ENCODE data around the gene RTBDN.
"Not testable (repeated sequence)": the region's sequence is repeated elsewhere in the genome, so short reads cannot be mapped to it uniquely, and the experiment has no call there.

Gene RTBDN

DNA sequence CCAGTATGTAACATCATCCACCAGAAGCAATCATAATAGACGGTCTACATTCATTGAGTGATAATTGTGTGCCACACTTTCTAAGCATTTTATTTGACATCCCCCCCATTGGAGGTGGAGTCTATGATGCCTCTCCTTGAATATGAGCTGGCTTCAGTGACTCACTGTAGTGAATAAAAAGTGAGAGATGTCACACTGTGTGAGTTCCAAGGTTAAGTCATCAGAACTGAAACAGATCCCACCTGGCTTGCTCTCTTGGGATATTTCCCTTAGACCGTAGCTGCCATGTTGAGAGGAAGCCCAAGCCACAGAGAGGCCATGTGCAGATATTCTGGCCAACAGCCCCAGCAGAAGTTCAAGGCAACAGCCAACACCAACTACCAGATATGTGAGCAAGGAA is 12.6 kb downstream of the RTBDN start:
- ATAC-seq (ENCODE audit: low read depth): peak; percentile 34; the same call in 1 of the 3 replicates
- no peaks in the 10 kb centered on the region for H3K9me3 ChIP-seq (ENCODE audit: severe bottlenecking)
- H3K4me1 ChIP-seq (ENCODE audit: insufficient read depth, poor library complexity, severe bottlenecking): no peaks in the 10 kb centered on the region
- H3K27ac ChIP-seq (ENCODE audit: poor library complexity, severe bottlenecking): no peak overlapping the region
- DNase-seq (ENCODE audit: low spot score): no peak
- no peaks in the 10 kb centered on the region for H3K36me3 ChIP-seq (ENCODE audit: low read depth)
- H3K27me3 ChIP-seq (ENCODE audit: insufficient read depth, poor library complexity, severe bottlenecking): no peaks in the 10 kb centered on the region
- no peak overlapping the region for H3K4me3 ChIP-seq (ENCODE audit: severe bottlenecking)
- TF ChIP-seq, protein P1, sequence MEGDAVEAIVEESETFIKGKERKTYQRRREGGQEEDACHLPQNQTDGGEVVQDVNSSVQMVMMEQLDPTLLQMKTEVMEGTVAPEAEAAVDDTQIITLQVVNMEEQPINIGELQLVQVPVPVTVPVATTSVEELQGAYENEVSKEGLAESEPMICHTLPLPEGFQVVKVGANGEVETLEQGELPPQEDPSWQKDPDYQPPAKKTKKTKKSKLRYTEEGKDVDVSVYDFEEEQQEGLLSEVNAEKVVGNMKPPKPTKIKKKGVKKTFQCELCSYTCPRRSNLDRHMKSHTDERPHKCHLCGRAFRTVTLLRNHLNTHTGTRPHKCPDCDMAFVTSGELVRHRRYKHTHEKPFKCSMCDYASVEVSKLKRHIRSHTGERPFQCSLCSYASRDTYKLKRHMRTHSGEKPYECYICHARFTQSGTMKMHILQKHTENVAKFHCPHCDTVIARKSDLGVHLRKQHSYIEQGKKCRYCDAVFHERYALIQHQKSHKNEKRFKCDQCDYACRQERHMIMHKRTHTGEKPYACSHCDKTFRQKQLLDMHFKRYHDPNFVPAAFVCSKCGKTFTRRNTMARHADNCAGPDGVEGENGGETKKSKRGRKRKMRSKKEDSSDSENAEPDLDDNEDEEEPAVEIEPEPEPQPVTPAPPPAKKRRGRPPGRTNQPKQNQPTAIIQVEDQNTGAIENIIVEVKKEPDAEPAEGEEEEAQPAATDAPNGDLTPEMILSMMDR (IDR thresholded peaks at IDR 0.05; ENCODE audit: poor library complexity, severe bottlenecking): no peak

DNA sequence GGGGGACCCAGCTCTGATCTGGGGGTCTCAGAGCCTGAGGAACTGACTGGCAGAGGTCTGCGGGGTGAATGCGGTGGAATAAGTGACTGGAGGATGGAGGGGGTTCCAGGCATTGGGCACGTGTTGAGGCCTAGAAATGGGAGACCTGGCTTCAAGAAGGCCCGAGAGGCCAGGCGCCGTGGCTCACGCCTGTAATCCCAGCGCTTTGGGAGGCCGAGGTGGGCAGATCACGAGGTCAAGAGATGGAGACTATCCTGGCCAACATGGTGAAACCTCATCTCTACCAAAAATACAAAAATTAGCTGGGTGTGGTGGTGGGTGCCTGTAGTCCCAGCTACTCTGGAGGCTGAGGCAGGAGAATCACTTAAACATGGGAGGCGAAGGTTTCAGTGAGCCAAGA is 16.6 kb downstream of the RTBDN start:
- not testable (repeated sequence) for H3K9me3 ChIP-seq (ENCODE audit: severe bottlenecking); H3K27ac ChIP-seq (ENCODE audit: poor library complexity, severe bottlenecking); H3K4me3 ChIP-seq (ENCODE audit: severe bottlenecking); H3K27me3 ChIP-seq (ENCODE audit: insufficient read depth, poor library complexity, severe bottlenecking); DNase-seq (ENCODE audit: low spot score); ATAC-seq (ENCODE audit: low read depth); H3K4me1 ChIP-seq (ENCODE audit: insufficient read depth, poor library complexity, severe bottlenecking)
- peaks cover 15% of the 10 kb centered on the region for H3K36me3 ChIP-seq (ENCODE audit: low read depth)

DNA sequence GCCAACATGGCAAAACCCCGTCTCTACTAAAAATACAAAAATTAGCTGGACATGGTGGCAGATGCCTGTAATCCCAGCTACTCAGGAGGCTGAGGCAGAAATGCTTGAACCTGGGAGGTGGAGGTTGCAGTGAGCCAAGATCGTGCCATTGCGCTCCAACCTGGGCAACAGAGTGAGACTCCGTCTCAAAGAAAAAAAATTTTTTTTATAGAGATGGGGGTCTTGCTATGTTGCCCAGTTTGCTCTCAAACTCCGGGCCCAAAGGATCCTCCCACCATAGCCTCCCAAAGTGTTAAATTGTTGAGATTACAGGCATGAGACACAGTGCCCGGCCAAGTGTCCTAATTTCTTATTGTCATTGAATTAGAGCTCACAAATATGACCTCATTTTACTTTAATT is 17.2 kb downstream of the RTBDN start:
- not testable (repeated sequence) for H3K27me3 ChIP-seq (ENCODE audit: insufficient read depth, poor library complexity, severe bottlenecking); H3K27ac ChIP-seq (ENCODE audit: poor library complexity, severe bottlenecking); H3K4me3 ChIP-seq (ENCODE audit: severe bottlenecking); H3K4me1 ChIP-seq (ENCODE audit: insufficient read depth, poor library complexity, severe bottlenecking); DNase-seq (ENCODE audit: low spot score); ATAC-seq (ENCODE audit: low read depth); H3K9me3 ChIP-seq (ENCODE audit: severe bottlenecking)
- peaks cover 20% of the 10 kb centered on the region for H3K36me3 ChIP-seq (ENCODE audit: low read depth)

DNA sequence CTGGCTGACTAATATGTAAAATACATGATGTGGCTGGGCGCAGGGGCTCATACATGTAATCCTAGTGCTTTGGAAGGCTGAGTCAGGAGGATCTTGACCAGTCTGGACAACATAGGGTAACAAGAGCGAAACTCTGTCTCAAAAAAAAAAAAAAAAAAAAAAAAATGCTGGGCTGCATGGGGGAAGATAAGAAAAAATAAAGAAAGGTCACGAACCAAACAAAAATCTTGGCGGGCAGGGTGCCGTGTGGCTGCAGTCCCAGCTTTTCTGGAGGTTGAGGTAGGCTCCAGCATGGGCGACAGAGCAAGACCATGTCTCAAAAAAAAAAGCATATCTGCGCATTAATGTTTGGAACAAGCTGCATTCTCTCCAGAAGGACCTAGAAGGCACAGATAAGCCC is 19.3 kb downstream of the RTBDN start:
- TF ChIP-seq, protein P1 (IDR thresholded peaks at IDR 0.05; ENCODE audit: poor library complexity, severe bottlenecking): no peak

DNA sequence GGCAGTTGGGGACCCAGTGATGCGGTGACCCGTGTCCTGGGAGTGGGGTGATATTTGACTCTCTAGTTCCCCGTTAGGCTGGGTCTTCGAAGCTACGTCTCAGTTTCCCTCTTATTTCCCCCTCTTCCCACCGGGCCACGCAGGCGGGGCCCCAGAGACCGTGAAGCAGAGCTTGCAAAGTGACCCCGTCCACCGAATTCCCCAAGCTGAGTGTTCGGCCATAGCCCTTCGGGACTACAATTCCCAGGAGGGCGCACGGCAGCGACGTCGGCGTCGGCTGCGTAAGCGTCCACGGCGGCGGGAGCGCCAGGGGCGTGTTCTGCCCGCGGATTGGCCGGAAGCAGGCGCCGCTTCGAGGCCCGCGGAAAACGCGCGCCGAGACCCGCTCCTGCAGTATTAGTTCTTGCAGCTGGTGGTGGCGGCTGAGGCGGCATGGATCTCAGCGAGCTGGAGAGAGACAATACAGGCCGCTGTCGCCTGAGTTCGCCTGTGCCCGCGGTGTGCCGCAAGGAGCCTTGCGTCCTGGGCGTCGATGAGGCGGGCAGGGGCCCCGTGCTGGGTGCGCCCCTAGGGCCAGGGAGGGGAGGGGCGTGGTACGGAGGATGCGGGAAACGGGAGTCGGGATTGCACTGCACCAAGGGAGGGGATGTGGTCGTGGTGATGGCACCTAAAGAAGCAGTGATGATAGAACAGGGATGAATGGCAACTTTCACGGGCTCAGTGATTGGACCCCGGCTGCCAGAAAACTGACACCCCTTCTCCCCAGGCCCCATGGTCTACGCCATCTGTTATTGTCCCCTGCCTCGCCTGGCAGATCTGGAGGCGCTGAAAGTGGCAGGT is 27.9 kb downstream of the RTBDN start, which contains the start of gene RNASEH2A:
RNASEH2A (plus strand) TSS at position 343 of the 840 bp plus-strand sequence; CDS start at position 433, 90 bp downstream.
- Histone ChIP-seq H3K27me3 (ENCODE audit: insufficient read depth, poor library complexity, severe bottlenecking) (no peaks in the 10 kb centered on the region), H3K27ac (ENCODE audit: poor library complexity, severe bottlenecking) (peak within 1 kb of the TSS; percentile 43), H3K9me3 (ENCODE audit: severe bottlenecking) (no peaks in the 10 kb centered on the region), H3K36me3 (ENCODE audit: low read depth) (peaks cover 45% of the 10 kb centered on the region), H3K4me3 (ENCODE audit: severe bottlenecking) (peak within 1 kb of the TSS; percentile 66), H3K4me1 (ENCODE audit: insufficient read depth, poor library complexity, severe bottlenecking) (peaks cover 3% of the 10 kb centered on the region)
- TF ChIP-seq, protein P1 (IDR thresholded peaks at IDR 0.05; ENCODE audit: poor library complexity, severe bottlenecking): no peak
- peak; percentile 90 for ATAC-seq (ENCODE audit: low read depth)
- DNase-seq (ENCODE audit: low spot score): peak; percentile 89

More for the DNA sequence above, 19.3 kb downstream of the RTBDN start:
- Histone ChIP-seq H3K9me3 (ENCODE audit: severe bottlenecking) (no peaks in the 10 kb centered on the region), H3K4me1 (ENCODE audit: insufficient read depth, poor library complexity, severe bottlenecking) (no peaks in the 10 kb centered on the region), H3K27me3 (ENCODE audit: insufficient read depth, poor library complexity, severe bottlenecking) (no peaks in the 10 kb centered on the region), H3K4me3 (ENCODE audit: severe bottlenecking) (no peak overlapping the region), H3K27ac (ENCODE audit: poor library complexity, severe bottlenecking) (no peak overlapping the region), H3K36me3 (ENCODE audit: low read depth) (peaks cover 39% of the 10 kb centered on the region)
- ATAC-seq (ENCODE audit: low read depth) (no peak), DNase-seq (ENCODE audit: low spot score) (no peak)

DNA sequence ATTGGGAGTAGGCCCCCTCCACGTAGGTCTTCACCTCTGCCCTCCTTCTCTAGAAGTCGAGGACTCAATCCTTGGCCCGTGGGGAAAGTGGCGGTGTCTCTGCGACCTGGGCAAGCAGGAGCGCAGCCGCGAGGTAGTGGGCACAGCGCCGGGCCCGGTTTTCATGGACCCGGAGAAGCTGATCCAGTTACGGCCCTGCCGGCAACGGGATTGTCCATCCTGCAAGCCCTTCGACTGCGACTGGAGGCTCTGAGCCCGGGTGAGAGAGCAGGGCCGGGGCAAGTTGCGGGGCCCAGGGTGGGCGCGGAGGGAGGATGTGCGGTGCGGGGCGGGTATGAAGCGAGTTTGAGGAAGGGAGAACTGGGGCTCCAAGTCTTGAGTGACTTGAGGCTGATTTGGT is 30.3 kb downstream of the RTBDN start:
- ATAC-seq (ENCODE audit: low read depth): no peak
- Histone ChIP-seq H3K4me1 (ENCODE audit: insufficient read depth, poor library complexity, severe bottlenecking) (peaks cover 3% of the 10 kb centered on the region), H3K36me3 (ENCODE audit: low read depth) (peaks cover 37% of the 10 kb centered on the region), H3K4me3 (ENCODE audit: severe bottlenecking) (no peak overlapping the region), H3K9me3 (ENCODE audit: severe bottlenecking) (no peaks in the 10 kb centered on the region), H3K27me3 (ENCODE audit: insufficient read depth, poor library complexity, severe bottlenecking) (no peaks in the 10 kb centered on the region), H3K27ac (ENCODE audit: poor library complexity, severe bottlenecking) (no peak overlapping the region)
- no peak for DNase-seq (ENCODE audit: low spot score)
- TF ChIP-seq, protein P1 (IDR thresholded peaks at IDR 0.05; ENCODE audit: poor library complexity, severe bottlenecking): no peak

All from RWPE2 (cell line).